SK-N-SH (cell line): Measurements from ENCODE around the gene SLC38A3. TPM values are rescaled to one million over a fixed set of nuclear protein-coding genes. Genes with fewer than 3 reads are reported as not detected.

Experiments used
- CTCF ChIA-PET: fragments of 300-600, 350-600 bp; formaldehyde crosslinking; extraction: SDS; loops from one replicate; lab custom pipeline; 2021; lab: Yijun Ruan, JAX
- POLR2A ChIA-PET: fragments of 350-600 bp; sonication (Branson Sonifier 250); formaldehyde crosslinking; extraction: SDS; loops from one replicate; lab custom pipeline; 2020; ENCODE audit warnings: antibody characterized with exemption, inconsistent platforms; lab: Yijun Ruan, JAX
- DNase-seq: peaks from one replicate; pipeline ENCODE4 v3.0.0; 2012
- H2AFZ ChIP-seq: fragments of 200-600 bp; sonication (generic); 2 replicates; pipeline ENCODE4 v1.8.1; 2016; ENCODE audit warnings: antibody characterized with exemption, mild to moderate bottlenecking, low read depth
- H3F3A ChIP-seq: fragments of 200-600 bp; sonication (generic); replicated peaks from 2 replicates; pipeline ENCODE3; 2016; ENCODE audit warnings: antibody characterized with exemption, mild to moderate bottlenecking; ENCODE audit not compliant: insufficient read depth
- H3K27ac ChIP-seq, 2 experiments: fragments of 200-500 bp in 1 of 2; fragments of 200-600 bp in 1 of 2; sonication (Bioruptor generic) in 1 of 2; sonication (generic), shearing (Covaris generic) in 1 of 2; 2 replicates each; pipeline versions ENCODE4 v1.5.1 to v1.6.1; 2014 to 2016; ENCODE audit warnings: low read depth in 2 of 2, inconsistent platforms in 1 of 2, low read length in 1 of 2, mild to moderate bottlenecking in 1 of 2, mixed read lengths in 1 of 2
- H3K27me3 ChIP-seq: fragments of 200-600 bp; sonication (generic), shearing (Covaris generic); 2 replicates; pipeline ENCODE4 v1.6.1; 2016; ENCODE audit warnings: mixed run types; ENCODE audit not compliant: insufficient read depth
- H3K36me3 ChIP-seq, 2 experiments: fragments of 200-500 bp in 1 of 2; fragments of 200-600 bp in 1 of 2; sonication (Bioruptor generic) in 1 of 2; sonication (generic) in 1 of 2; replicated peaks in 1 of 2; 2 replicates each; pipeline versions ENCODE3 to v1.5.1; 2014 to 2016; ENCODE audit warnings: low read length in 1 of 2, mild to moderate bottlenecking in 1 of 2; ENCODE audit not compliant: insufficient read depth in 2 of 2, control insufficient read depth in 1 of 2
- H3K4me1 ChIP-seq, 2 experiments: fragments of 200-500 bp in 1 of 2; fragments of 200-600 bp in 1 of 2; sonication (Bioruptor generic) in 1 of 2; sonication (generic), shearing (Covaris generic) in 1 of 2; 2 replicates each; pipeline versions ENCODE4 v1.5.1 to v1.6.1; 2014 to 2016; ENCODE audit warnings: low read depth in 1 of 2, low read length in 1 of 2, mixed run types in 1 of 2; ENCODE audit not compliant: insufficient read depth in 2 of 2, control insufficient read depth in 1 of 2
- H3K4me2 ChIP-seq: fragments of 200-600 bp; sonication (generic), shearing (Covaris generic); 2 replicates; pipeline ENCODE4 v1.6.1; 2017; ENCODE audit warnings: mixed run types
- H3K4me3 ChIP-seq, 2 experiments: fragments of 200-500 bp in 1 of 2; fragments of 200-600 bp in 1 of 2; sonication (Bioruptor generic) in 1 of 2; sonication (generic), shearing (Covaris generic) in 1 of 2; 2 replicates each; pipeline versions ENCODE4 v1.5.1 to v1.8.1; 2014 to 2016; ENCODE audit warnings: low read depth in 2 of 2, inconsistent platforms in 1 of 2, low read length in 1 of 2, mild to moderate bottlenecking in 1 of 2, mixed read lengths in 1 of 2, moderate library complexity in 1 of 2
- H3K79me2 ChIP-seq: fragments of 200-600 bp; sonication (generic); 2 replicates; pipeline ENCODE4 v1.8.1; 2017; ENCODE audit warnings: mild to moderate bottlenecking; ENCODE audit not compliant: insufficient read depth
- H3K9ac ChIP-seq: fragments of 200-600 bp; sonication (generic); 2 replicates; pipeline ENCODE4 v1.6.1; 2017; ENCODE audit warnings: mixed run types
- H3K9me2 ChIP-seq: fragments of 200-600 bp; sonication (generic); 2 replicates; pipeline ENCODE4 v1.6.1; 2017; ENCODE audit warnings: mixed run types
- H3K9me3 ChIP-seq: fragments of 200-600 bp; sonication (generic); 2 replicates; pipeline ENCODE4 v1.6.1; 2017; ENCODE audit warnings: mixed run types, mild to moderate bottlenecking, moderate library complexity
- H4K20me1 ChIP-seq: fragments of 200-600 bp; sonication (generic); 2 replicates; pipeline ENCODE4 v1.6.1; 2017; ENCODE audit warnings: mild to moderate bottlenecking, mixed run types; ENCODE audit not compliant: insufficient read depth
- CHD2 ChIP-seq: fragments of 150-350 bp; IDR thresholded peaks from 2 replicates; pipeline ENCODE4 v1.6.1; 2018; ENCODE audit warnings: low read length; ENCODE audit not compliant: partially characterized antibody
- ELF1 ChIP-seq: IDR thresholded peaks from 2 replicates; pipeline ENCODE4 v1.4.0; 2012
- FOSL2 ChIP-seq: IDR thresholded peaks from 2 replicates; pipeline ENCODE4 v1.4.0; 2012; ENCODE audit warnings: low read depth, mild to moderate bottlenecking, moderate library complexity, borderline replicate concordance
- GABPA ChIP-seq: IDR thresholded peaks from 2 replicates; pipeline ENCODE4 v1.4.0; 2012; ENCODE audit warnings: low read depth, mild to moderate bottlenecking
- NFIC ChIP-seq: IDR thresholded peaks from 2 replicates; pipeline ENCODE4 v1.4.0; 2012; ENCODE audit warnings: borderline replicate concordance
- NRF1 ChIP-seq: IDR thresholded peaks from 2 replicates; pipeline ENCODE4 v1.6.1; 2012; ENCODE audit warnings: low read depth, mild to moderate bottlenecking, low read length
- RCOR1 ChIP-seq: fragments of 150-350 bp; IDR thresholded peaks from 2 replicates; pipeline ENCODE4 v1.6.1; 2017; ENCODE audit warnings: antibody characterized with exemption, low read length
- RFX5 ChIP-seq: IDR thresholded peaks from 2 replicates; pipeline ENCODE4 v1.6.1; 2012; ENCODE audit warnings: mild to moderate bottlenecking, improper control_type of control experiment, low read length
- SIN3A ChIP-seq: IDR thresholded peaks from 2 replicates; pipeline ENCODE4 v1.6.1; 2012; ENCODE audit warnings: low read depth, mild to moderate bottlenecking, low read length, moderate library complexity, borderline replicate concordance
- SMC3 ChIP-seq: IDR thresholded peaks from 2 replicates; pipeline ENCODE4 v1.6.1; 2012; ENCODE audit warnings: low read depth, low read length, improper control_type of control experiment
- TCF12 ChIP-seq: IDR thresholded peaks from 2 replicates; pipeline ENCODE4 v1.4.0; 2012
- TEAD4 ChIP-seq: IDR thresholded peaks from 2 replicates; pipeline ENCODE4 v1.4.0; 2012; ENCODE audit warnings: mild to moderate bottlenecking, borderline replicate concordance; ENCODE audit not compliant: insufficient read depth
- WGBS: methylation state at CpG from one replicate; pipeline ENCODE4 v1.1.6; 2017; ENCODE audit warnings: low lambda C conversion rate; 5-methylcytosine and 5-hydroxymethylcytosine counted together
- polyA plus RNA-seq, 3 experiments: library from polyadenylated mRNA; depleted of rRNA; stranded (reverse); fragments of >200 nt; gene quantifications; 2 replicates each; pipeline ENCODE4 v1.2.3, GENCODE V29; 2012
- TF ChIP-seq, protein P1 (sequence below): IDR thresholded peaks from 2 replicates; pipeline ENCODE4 v1.4.0; 2012; ENCODE audit warnings: low read depth, borderline replicate concordance
- TF ChIP-seq, protein P2 (sequence below): IDR thresholded peaks from 2 replicates; pipeline ENCODE4 v1.4.0; 2012; ENCODE audit warnings: low read depth
- TF ChIP-seq, protein P3 (sequence below): fragments of 200-600 bp; sonication (generic); IDR thresholded peaks from 2 replicates; pipeline ENCODE4 v1.6.1; 2017; ENCODE audit warnings: antibody characterized with exemption, mild to moderate bottlenecking, moderate library complexity
- TF ChIP-seq, protein P4 (sequence below): IDR thresholded peaks from 2 replicates; pipeline ENCODE4; 2012
- TF ChIP-seq, protein P5 (sequence below): fragments of 150-350 bp; IDR thresholded peaks from 2 replicates; pipeline ENCODE4 v1.6.1; 2016; ENCODE audit warnings: mild to moderate bottlenecking, low read depth, low read length
- TF ChIP-seq, protein P6 (sequence below): IDR thresholded peaks from 2 replicates; pipeline ENCODE4 v1.4.0; 2012; ENCODE audit warnings: low read depth, borderline replicate concordance

Gene SLC38A3
- polyA plus RNA-seq, 1 of the 3 experiments (the other 2 are of a cell fraction) = 0.84 TPM

DNA sequence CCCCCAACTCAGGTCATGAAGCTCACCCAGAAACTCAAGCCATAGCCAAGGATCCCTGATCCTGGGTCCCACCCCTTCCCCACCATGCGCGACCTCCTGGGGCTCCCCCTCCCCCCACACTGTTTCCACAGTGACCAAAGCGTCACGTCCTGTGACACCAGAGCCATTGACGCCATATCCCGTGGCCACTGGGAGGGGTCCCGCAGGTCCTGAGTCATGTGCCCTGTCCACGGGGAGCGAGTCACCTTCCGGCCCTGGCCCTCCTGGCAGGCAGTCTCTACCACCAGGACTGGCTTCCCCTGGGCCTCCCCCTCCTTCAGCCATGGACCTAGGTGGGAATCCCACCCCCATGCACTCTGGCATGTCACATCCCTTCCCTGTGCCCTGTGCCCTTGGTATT, 34.4 kb upstream of the SLC38A3 start:
- Histone ChIP-seq H3K36me3 (peaks cover 0 to 5% of the 10 kb centered on the region in 2 experiments), H3K4me2 (peak overlapping the region; percentile 23; the same call in 1 of the 2 replicates), H2AFZ (no peak overlapping the region), H3K9me2 (no peaks in the 10 kb centered on the region), H3K4me1 (peaks cover 12 to 19% of the 10 kb centered on the region in 2 experiments; a peak in 3 of 4 replicates), H3K9me3 (no peaks in the 10 kb centered on the region), H3F3A (no peaks in the 10 kb centered on the region), H3K27me3 (no peaks in the 10 kb centered on the region), H3K9ac (peak overlapping the region; percentile 54; the same call in 1 of the 2 replicates), H4K20me1 (no peaks in the 10 kb centered on the region), H3K79me2 (peaks cover 29% of the 10 kb centered on the region), H3K27ac (peak overlapping the region in 1 of 2 experiments; percentile 54; a peak in 2 of 4 replicates), H3K4me3 (no peak overlapping the region)
- ChIA-PET CTCF (interaction anchor here (0.6 to 7.2 kb wide), 4 partner anchors 18 to 167 kb away, joined by 3 to 60 read pairs (median 25); partner anchors contain the start of gene GNAT1), POLR2A (no interaction called here)
- 67% methylated on average over 6 of the region's 10 CpGs for WGBS
- no peak for DNase-seq
- TF ChIP-seq NFIC (peak; percentile 45; the same call in 1 of the 2 replicates), TCF12 (peak; percentile 43; the same call in 1 of the 2 replicates), ELF1 (no peak), GABPA (peak; percentile 55), SIN3A (no peak), FOSL2 (peak; percentile 70; the same call in 1 of the 2 replicates)
- TF ChIP-seq, protein P1, sequence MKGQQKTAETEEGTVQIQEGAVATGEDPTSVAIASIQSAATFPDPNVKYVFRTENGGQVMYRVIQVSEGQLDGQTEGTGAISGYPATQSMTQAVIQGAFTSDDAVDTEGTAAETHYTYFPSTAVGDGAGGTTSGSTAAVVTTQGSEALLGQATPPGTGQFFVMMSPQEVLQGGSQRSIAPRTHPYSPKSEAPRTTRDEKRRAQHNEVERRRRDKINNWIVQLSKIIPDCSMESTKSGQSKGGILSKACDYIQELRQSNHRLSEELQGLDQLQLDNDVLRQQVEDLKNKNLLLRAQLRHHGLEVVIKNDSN = peak; percentile 65; the same call in 1 of the 2 replicates
- TF ChIP-seq, protein P2, sequence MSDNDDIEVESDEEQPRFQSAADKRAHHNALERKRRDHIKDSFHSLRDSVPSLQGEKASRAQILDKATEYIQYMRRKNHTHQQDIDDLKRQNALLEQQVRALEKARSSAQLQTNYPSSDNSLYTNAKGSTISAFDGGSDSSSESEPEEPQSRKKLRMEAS = peak; percentile 67

DNA sequence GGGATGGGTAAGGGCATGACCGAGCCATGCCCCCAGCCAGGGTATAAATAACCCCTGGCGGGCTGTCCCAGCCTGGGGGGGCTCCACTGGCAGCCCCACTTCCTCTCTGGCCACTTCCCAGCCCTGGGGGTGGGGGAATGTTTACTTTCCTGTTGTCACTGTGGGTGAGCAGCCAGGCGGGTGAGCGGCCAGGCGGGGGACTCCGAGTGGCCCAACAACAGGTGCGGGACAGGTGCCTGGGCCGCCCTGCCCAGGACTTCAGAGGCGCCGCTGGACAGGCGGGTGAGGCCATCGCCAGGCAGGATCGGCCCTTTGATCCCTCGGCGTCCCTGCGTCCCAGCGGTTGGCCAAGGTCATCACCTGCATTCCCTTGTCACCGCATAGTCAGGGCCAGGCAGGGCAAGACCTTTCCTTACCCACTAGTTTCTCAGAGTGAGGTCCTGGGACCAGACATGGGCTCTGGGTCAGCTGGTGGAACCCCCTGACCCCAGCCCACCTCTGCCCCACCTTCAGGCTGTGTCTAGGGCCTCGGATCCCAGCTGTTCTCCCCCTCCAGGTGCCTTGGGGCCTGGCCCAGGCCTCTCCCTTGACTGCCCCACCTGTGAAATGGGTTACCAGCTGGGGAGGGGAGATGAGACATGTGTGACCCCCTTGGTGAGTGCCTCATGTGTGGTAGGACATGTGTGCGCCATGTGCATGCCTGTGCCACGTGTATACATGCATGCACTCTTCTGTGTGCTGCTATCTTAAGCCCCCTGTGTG, 33.4 kb upstream of the SLC38A3 start:
- Histone ChIP-seq H3K4me2 (0 out of 2 replicates have a peak overlapping the region, but pooled peaks have one; percentile 23), H3K9ac (no peak overlapping the region), H3K9me3 (no peaks in the 10 kb centered on the region), H3K9me2 (no peaks in the 10 kb centered on the region), H3F3A (no peaks in the 10 kb centered on the region), H3K79me2 (peaks cover 28% of the 10 kb centered on the region), H3K4me3 (no peak overlapping the region), H4K20me1 (no peaks in the 10 kb centered on the region), H3K27me3 (no peaks in the 10 kb centered on the region), H2AFZ (no peak overlapping the region), H3K27ac (peak overlapping the region in 1 of 2 experiments; percentile 54; a peak in 1 of 4 replicates), H3K4me1 (peaks cover 10% of the 10 kb centered on the region in 2 experiments; a peak in 3 of 4 replicates), H3K36me3 (peaks cover 0 to 5% of the 10 kb centered on the region in 2 experiments)
- WGBS = 93% methylated on average over 16 of the region's 21 CpGs
- ChIA-PET CTCF (interaction anchor here (1.0 to 7.2 kb wide), 7 partner anchors 14 to 103 kb away, joined by 3 to 60 read pairs (median 7); partner anchors contain the start of gene GNAT1), POLR2A (no interaction called here)
- no peak for DNase-seq
- TF ChIP-seq SMC3 (no peak), TEAD4 (no peak), SIN3A (no peak), CHD2 (no peak), RCOR1 (no peak), RFX5 (no peak), TCF12 (no peak), NRF1 (no peak)
- TF ChIP-seq, protein P3, sequence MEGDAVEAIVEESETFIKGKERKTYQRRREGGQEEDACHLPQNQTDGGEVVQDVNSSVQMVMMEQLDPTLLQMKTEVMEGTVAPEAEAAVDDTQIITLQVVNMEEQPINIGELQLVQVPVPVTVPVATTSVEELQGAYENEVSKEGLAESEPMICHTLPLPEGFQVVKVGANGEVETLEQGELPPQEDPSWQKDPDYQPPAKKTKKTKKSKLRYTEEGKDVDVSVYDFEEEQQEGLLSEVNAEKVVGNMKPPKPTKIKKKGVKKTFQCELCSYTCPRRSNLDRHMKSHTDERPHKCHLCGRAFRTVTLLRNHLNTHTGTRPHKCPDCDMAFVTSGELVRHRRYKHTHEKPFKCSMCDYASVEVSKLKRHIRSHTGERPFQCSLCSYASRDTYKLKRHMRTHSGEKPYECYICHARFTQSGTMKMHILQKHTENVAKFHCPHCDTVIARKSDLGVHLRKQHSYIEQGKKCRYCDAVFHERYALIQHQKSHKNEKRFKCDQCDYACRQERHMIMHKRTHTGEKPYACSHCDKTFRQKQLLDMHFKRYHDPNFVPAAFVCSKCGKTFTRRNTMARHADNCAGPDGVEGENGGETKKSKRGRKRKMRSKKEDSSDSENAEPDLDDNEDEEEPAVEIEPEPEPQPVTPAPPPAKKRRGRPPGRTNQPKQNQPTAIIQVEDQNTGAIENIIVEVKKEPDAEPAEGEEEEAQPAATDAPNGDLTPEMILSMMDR = no peak
- TF ChIP-seq, protein P4, sequence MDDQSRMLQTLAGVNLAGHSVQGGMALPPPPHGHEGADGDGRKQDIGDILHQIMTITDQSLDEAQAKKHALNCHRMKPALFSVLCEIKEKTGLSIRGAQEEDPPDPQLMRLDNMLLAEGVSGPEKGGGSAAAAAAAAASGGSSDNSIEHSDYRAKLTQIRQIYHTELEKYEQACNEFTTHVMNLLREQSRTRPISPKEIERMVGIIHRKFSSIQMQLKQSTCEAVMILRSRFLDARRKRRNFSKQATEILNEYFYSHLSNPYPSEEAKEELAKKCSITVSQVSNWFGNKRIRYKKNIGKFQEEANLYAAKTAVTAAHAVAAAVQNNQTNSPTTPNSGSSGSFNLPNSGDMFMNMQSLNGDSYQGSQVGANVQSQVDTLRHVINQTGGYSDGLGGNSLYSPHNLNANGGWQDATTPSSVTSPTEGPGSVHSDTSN = no peak
- TF ChIP-seq, protein P5, sequence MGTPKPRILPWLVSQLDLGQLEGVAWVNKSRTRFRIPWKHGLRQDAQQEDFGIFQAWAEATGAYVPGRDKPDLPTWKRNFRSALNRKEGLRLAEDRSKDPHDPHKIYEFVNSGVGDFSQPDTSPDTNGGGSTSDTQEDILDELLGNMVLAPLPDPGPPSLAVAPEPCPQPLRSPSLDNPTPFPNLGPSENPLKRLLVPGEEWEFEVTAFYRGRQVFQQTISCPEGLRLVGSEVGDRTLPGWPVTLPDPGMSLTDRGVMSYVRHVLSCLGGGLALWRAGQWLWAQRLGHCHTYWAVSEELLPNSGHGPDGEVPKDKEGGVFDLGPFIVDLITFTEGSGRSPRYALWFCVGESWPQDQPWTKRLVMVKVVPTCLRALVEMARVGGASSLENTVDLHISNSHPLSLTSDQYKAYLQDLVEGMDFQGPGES = no peak
- TF ChIP-seq, protein P2 = no peak
- TF ChIP-seq, protein P6, sequence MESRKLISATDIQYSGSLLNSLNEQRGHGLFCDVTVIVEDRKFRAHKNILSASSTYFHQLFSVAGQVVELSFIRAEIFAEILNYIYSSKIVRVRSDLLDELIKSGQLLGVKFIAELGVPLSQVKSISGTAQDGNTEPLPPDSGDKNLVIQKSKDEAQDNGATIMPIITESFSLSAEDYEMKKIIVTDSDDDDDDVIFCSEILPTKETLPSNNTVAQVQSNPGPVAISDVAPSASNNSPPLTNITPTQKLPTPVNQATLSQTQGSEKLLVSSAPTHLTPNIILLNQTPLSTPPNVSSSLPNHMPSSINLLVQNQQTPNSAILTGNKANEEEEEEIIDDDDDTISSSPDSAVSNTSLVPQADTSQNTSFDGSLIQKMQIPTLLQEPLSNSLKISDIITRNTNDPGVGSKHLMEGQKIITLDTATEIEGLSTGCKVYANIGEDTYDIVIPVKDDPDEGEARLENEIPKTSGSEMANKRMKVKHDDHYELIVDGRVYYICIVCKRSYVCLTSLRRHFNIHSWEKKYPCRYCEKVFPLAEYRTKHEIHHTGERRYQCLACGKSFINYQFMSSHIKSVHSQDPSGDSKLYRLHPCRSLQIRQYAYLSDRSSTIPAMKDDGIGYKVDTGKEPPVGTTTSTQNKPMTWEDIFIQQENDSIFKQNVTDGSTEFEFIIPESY = no peak
